Activated naive CD4-positive, alpha-beta T cell (primary cell): ENCODE results near the gene DHX30.
"Not testable (repeated sequence)": the region's sequence is repeated elsewhere in the genome, so short reads cannot be mapped to it uniquely, and the experiment has no call there.

Experiments used
- DNase-seq, 4 experiments: peaks; one replicate each; lab custom pipeline; 2025; lab: John Stamatoyannopoulos, UW

The DHX30 gene

GRCh38 chr3:47813551-47814177 is 10.7 kb downstream of the DHX30 start:
- DNase-seq, result no peak

- no peak for DNase-seq
Measured at GRCh38 chr3:47817609-47818008, 14.7 kb downstream of the DHX30 start.

- peak; percentile 38 to 74 (median 41) for DNase-seq
Measured at GRCh38 chr3:47824541-47825473, 21.9 kb downstream of the DHX30 start.

GRCh38 chr3:47825590-47825989 is 22.7 kb downstream of the DHX30 start:
- DNase-seq, result no peak

- DNase-seq, result not testable (repeated sequence)
Measured at GRCh38 chr3:47829482-47829881, 26.5 kb downstream of the DHX30 start.

GRCh38 chr3:47836986-47837385 is 34.0 kb downstream of the DHX30 start:
- no peak for DNase-seq

GRCh38 chr3:47838503-47838902 is 35.6 kb downstream of the DHX30 start:
- no peak for DNase-seq

GRCh38 chr3:47841786-47842349 is 38.9 kb downstream of the DHX30 start:
- no peak for DNase-seq

- DNase-seq, result no peak
Measured at GRCh38 chr3:47846186-47846879, 43.4 kb downstream of the DHX30 start.

- DNase-seq, result no peak
Measured at GRCh38 chr3:47846880-47847248, 43.9 kb downstream of the DHX30 start.

- no peak for DNase-seq
Measured at GRCh38 chr3:47847260-47847659, 44.3 kb downstream of the DHX30 start.

- no peak for DNase-seq
Measured at GRCh38 chr3:47847801-47848518, 45.0 kb downstream of the DHX30 start.

GRCh38 chr3:47848599-47849117 is 45.7 kb downstream of the DHX30 start:
- no peak for DNase-seq

GRCh38 chr3:47849186-47849698 is 46.3 kb downstream of the DHX30 start:
- DNase-seq, result no peak

GRCh38 chr3:47849699-47850563 is 47.0 kb downstream of the DHX30 start:
- no peak for DNase-seq

GRCh38 chr3:47850564-47851410 is 47.8 kb downstream of the DHX30 start:
- no peak for DNase-seq

GRCh38 chr3:47851888-47852603 is 49.1 kb downstream of the DHX30 start:
- DNase-seq, result no peak
